NCI-H2227 (cell line): Measurements from ENCODE around the gene UNC45B.
"Not testable (repeated sequence)": the region's sequence is repeated elsewhere in the genome, so short reads cannot be mapped to it uniquely, and the experiment has no call there.

Source experiments
- DNase-seq: peaks from one replicate; lab custom pipeline; 2025; ENCODE audit not compliant: unreplicated experiment; lab: John Stamatoyannopoulos, UW

The UNC45B gene

GRCh38 chr17:35147375-35147905, at the start of gene UNC45B:
TSS of gene UNC45B (plus strand) at chr17:35147817. CDS start at chr17:35148264, 447 bp downstream.
- no peak for DNase-seq

DNA sequence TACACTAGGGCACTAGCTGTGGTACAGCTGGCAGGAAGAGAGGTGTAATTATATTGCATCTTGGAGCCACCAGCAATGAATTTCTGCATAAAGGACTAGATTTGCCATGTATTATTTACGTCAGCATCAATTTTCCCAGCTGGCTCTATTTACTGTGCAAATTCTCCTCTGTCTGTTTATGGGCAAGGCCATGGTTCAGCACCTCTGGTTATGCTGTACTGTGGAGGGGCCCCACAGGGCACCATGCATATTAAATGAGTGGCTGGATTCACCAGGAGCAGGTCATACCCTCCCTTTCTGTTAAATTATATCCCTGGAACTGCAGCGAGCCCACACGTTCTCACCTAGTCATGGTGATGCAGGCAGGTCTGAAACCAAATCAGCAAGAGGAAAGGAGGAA, 47.7 kb upstream of the UNC45B start:
- peak; percentile 21 for DNase-seq

GRCh38 chr17:35101036-35101435, 46.6 kb upstream of the UNC45B start:
- DNase-seq = no peak

GRCh38 chr17:35101725-35102124, 45.9 kb upstream of the UNC45B start:
- DNase-seq = no peak

- DNase-seq = no peak
Observed at GRCh38 chr17:35103271-35103670, 44.3 kb upstream of the UNC45B start.

GRCh38 chr17:35104844-35105450, 42.7 kb upstream of the UNC45B start:
- DNase-seq = no peak

DNA sequence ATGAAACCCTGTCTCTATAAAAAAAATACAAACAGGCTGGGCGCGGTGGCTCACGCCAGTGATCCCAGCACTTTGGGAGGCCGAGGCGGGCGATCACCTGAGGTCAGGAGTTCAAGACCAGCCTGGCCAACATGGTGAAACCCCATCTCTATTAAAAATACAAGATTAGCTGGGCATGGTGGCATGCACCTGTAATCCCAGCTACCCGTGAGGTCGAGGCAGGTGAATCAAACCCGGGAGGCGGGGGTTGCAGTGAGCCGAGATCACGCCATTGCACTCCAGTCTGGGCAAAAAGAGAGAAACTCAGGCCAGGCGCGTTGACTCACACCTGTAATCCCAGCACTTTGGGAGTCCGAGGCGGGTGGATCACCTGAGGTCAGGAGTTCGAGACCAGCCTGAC, 36.8 kb upstream of the UNC45B start:
- DNase-seq = not testable (repeated sequence)

DNA sequence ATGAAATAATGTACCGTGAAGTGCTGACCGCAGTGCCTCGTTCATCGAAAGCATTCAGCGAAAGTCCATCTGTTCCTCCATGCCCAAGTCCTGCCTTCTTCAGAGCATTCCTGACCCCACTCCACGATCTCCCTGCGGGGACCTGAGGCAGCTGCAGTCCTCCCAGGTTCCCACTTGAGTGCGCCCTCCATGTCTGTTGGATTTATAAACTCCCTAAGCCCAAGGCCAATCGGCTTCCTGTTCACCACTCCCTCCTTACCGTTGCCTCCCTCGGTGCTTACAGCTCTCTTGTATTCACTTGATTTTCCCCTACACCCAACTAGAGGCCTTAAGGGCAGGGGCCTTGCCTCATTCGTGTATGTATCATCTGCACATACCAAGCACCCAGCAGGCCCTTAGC, 30.8 kb upstream of the UNC45B start:
- DNase-seq = no peak

DNA sequence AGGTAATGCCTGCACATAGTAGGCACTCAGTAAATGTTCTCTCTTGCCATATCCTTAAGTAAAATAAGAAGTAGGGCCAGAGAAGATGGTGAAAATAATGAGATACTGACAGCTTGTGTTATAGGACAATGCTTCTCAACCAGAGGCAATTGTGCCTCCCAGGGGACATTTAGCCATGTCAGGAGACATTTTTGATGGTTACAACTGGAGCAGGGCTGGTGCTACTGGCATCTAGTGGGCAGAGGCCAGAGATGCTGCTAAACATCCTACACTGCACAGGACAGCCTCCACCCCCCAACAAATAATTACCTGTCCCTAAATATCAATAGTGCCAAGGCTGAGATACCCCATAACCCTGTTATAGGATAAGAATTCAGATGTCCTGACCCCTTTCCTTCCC, 29.6 kb upstream of the UNC45B start:
- no peak for DNase-seq

GRCh38 chr17:35119370-35120165, 28.0 kb upstream of the UNC45B start, which contains the start of gene RAD51D:
TSS of gene RAD51D (minus strand) at chr17:35119860. CDS start at chr17:35119613, 247 bp downstream.
- DNase-seq = peak; percentile 87

DNA sequence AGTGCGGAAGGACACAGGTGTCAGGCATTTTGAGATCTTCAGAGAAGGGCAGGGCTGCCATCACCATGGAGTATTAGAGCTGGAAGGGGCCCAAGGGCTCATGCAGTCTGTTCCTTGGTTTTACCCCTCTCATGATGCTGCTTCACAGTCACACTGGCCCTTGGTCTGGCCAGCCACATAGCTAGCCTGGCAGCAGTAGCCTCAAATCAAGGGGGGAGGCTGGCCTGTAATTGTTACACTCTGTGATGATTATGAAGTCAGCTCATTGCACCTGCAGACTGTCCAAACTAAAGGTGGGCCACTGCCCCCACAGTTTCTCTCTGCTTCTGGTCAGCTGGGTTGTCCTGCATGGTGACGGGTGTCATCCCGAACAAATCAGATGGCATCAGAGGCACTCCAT, 26.3 kb upstream of the UNC45B start, which contains the start of gene FNDC8:
Gene FNDC8 (plus strand): TSS at position 301 of the 400 bp plus-strand sequence. CDS start 79 bp downstream, at position 380.
- DNase-seq = no peak

- no peak for DNase-seq
Observed at GRCh38 chr17:35127751-35128514, 19.7 kb upstream of the UNC45B start.

DNA sequence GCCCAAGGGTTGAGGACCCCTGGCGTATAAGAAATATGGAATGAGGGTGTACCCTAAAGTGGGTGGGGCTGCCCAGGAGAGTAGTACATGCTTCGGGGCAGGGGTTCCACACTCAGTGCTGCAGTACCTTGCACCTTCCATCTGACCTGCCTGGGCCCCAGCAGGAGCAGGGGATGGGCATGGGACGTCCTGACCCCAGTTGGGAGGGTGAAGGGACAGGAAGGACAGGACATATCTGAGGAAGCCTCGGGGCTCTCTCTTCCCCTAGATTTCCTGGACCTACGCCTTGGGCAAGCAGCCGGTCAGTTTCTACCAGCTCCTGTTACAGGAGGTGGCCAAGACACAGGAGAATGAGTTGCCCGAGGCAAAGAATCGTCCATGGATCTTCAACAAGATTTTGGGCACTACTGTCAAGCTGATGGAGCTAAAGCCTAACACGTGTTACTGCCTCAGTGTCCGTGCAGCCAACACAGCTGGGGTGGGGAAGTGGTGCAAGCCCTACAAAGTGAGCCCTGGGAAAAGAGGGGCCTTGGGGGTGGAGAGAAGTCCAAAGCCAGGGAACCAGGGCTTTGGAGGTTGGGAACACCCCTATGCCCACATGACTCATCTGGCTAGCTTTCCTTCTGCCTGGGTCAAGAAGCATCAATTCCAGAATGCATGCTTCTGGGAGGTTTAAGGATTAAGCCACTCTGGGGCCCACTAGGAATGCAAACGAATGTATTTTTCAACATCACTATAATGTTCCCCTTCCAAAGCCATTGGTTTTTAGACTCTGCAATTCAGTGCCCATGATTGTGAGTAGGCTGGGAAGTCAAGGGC, 18.3 kb upstream of the UNC45B start:
- no peak for DNase-seq

DNA sequence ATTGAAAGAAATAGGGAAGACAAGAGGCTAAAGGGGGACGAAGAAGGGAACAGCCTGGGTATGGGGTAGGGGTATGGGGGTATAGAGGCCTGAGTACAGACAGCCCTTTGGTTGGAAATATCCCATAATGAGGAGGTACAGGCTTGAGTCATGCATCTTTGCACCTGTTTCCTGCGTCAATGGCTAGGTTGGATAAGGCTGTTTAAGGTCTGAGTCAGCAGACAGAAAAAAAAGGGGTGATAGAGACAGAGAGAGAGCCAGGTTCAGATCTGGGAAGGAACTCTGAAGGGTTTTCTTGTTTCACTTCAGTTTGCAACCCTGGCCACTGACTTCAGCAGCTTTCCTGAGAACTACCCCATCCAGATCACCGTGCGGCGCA, 17.7 kb upstream of the UNC45B start:
- DNase-seq = no peak

GRCh38 chr17:35130392-35130791, 17.2 kb upstream of the UNC45B start:
- DNase-seq = no peak

GRCh38 chr17:35132099-35132498, 15.5 kb upstream of the UNC45B start:
- DNase-seq = no peak

DNA sequence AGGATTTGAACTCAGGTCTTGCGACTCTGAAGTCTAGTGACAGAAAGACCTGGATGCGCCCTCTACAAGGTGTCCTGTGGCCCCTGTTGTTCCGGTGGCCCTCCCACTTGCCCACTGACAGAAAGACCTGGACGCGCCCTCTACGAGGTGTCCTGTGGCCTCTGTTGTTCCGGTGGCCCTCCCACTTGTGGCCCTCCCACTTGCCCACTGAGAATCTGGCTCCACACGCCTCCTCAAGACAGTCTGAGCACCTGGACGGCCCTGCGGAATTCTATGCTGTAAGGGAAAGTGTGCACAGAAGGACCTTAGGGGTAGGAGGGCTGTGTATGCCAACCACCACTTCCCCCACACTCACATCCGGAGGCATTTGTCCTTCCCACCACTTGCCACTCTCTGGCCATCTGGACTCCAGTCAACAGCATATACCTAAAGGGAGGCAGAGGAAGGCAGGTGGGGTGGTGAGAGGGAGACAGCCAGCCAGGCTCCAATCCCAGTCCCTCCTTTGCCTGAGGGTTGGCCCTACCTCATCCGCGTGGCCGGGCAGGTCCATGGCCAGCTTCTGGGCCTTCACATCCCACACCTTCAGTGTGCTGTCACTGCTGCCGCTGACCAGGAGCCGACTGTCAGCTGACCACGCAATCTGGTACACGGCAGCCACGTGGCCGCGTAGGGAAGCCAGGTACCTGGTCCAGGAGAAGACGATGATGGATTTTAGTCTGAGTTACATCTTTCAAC, 14.6 kb upstream of the UNC45B start:
- no peak for DNase-seq

- no peak for DNase-seq
Observed at GRCh38 chr17:35135322-35135721, 12.3 kb upstream of the UNC45B start.

- no peak for DNase-seq
Observed at GRCh38 chr17:35138218-35138617, 9.4 kb upstream of the UNC45B start.
